ENCODE data around the gene USP48.

USP48 gene

GRCh38 chr1:21814981-21815582, 32.1 kb upstream of the USP48 start:
- H3K27ac ChIP-seq (ENCODE audit: low read depth, low read length, severe bottlenecking): no peak overlapping the region
- H3K4me3 ChIP-seq (ENCODE audit: extremely low read depth, insufficient read depth, low read length, poor library complexity, severe bottlenecking): no peak overlapping the region
- H3K36me3 ChIP-seq (ENCODE audit: control insufficient read depth, insufficient read depth, low read length): no peaks in the 10 kb centered on the region
- H3K9me3 ChIP-seq (ENCODE audit: control insufficient read depth, low read length): no peaks in the 10 kb centered on the region
- H3K4me1 ChIP-seq (ENCODE audit: control insufficient read depth, insufficient read depth, low read length, poor library complexity, severe bottlenecking): peaks cover 17% of the 10 kb centered on the region
- 93 to 94% methylated on average over 15 of the region's 15 CpGs for WGBS, 2 experiments (ENCODE audit: insufficient coverage in 2 of 2)

- Histone ChIP-seq H3K36me3 (ENCODE audit: control insufficient read depth, insufficient read depth, low read length) (no peaks in the 10 kb centered on the region), H3K9me3 (ENCODE audit: control insufficient read depth, low read length) (no peaks in the 10 kb centered on the region), H3K27ac (ENCODE audit: low read depth, low read length, severe bottlenecking) (no peak overlapping the region), H3K4me1 (ENCODE audit: control insufficient read depth, insufficient read depth, low read length, poor library complexity, severe bottlenecking) (peaks cover 17% of the 10 kb centered on the region), H3K4me3 (ENCODE audit: extremely low read depth, insufficient read depth, low read length, poor library complexity, severe bottlenecking) (peak overlapping the region; percentile 38)
- 16 to 17% methylated on average over 58 to 60 of the region's 65 CpGs for WGBS, 2 experiments (ENCODE audit: insufficient coverage in 2 of 2)
Measured at GRCh38 chr1:21814241-21814918, 31.4 kb upstream of the USP48 start.

DNA sequence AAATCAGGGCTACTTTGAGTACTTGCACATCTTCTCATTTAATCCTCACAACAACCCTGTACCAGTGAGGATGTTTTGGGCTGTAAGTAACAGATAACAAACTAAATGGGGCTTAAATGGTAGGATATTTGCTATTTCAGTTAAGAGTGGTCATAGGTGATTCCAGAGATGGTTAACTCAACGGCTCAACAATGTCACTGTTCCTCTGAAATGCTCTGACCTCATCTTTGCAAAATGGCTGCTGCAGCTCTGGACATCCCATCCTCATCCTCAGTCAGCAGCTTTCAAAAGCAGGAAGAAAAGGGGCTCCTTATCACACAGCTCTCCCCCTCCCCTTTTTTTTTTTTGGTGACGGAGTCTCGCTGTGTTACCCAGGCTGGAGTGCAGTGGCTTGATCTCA, 30.6 kb upstream of the USP48 start:
- H3K4me3 ChIP-seq (ENCODE audit: extremely low read depth, insufficient read depth, low read length, poor library complexity, severe bottlenecking): no peak overlapping the region
- no peaks in the 10 kb centered on the region for H3K9me3 ChIP-seq (ENCODE audit: control insufficient read depth, low read length)
- peaks cover 17% of the 10 kb centered on the region for H3K4me1 ChIP-seq (ENCODE audit: control insufficient read depth, insufficient read depth, low read length, poor library complexity, severe bottlenecking)
- WGBS, 2 experiments (ENCODE audit: insufficient coverage in 2 of 2): 80% methylated on average over 1 of the region's 3 CpGs; no CpG with 5 or more reads in 1 of the 2 experiments
- H3K27ac ChIP-seq (ENCODE audit: low read depth, low read length, severe bottlenecking): no peak overlapping the region
- H3K36me3 ChIP-seq (ENCODE audit: control insufficient read depth, insufficient read depth, low read length): no peaks in the 10 kb centered on the region

GRCh38 chr1:21811875-21812305, 28.9 kb upstream of the USP48 start, which contains the start of gene LDLRAD2:
Gene LDLRAD2 (plus strand): TSS chr1:21812265. CDS start chr1:21812452, 187 bp downstream.
- Histone ChIP-seq H3K27ac (ENCODE audit: low read depth, low read length, severe bottlenecking) (no peak within 1 kb of the TSS), H3K4me1 (ENCODE audit: control insufficient read depth, insufficient read depth, low read length, poor library complexity, severe bottlenecking) (peaks cover 11% of the 10 kb centered on the region), H3K9me3 (ENCODE audit: control insufficient read depth, low read length) (no peaks in the 10 kb centered on the region), H3K4me3 (ENCODE audit: extremely low read depth, insufficient read depth, low read length, poor library complexity, severe bottlenecking) (no peak within 1 kb of the TSS), H3K36me3 (ENCODE audit: control insufficient read depth, insufficient read depth, low read length) (no peaks in the 10 kb centered on the region)
- 66 to 77% methylated on average over 2 of the region's 2 CpGs for WGBS, 2 experiments (ENCODE audit: insufficient coverage in 2 of 2)

DNA sequence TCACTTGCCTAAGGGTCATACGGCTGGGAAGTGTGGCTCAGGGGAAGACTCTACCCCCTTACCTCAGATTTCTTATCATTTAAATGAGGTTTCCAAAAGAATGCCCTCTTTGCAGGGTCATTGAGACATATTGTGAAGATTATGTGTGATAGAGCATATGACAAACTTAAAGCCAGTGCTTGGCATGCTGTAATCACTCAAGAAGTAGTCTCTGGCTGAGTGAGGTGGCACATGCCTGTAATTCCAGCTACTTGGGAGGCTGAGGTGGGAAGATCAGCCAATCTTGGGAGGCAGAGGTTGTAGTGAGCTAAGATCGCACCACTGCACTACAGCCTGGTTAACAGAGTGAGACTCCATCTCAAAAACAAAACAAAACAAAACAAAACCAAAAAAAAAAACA, 21.6 kb upstream of the USP48 start:
- no CpG with 5 or more reads among the region's 2 CpGs for WGBS, 2 experiments (ENCODE audit: insufficient coverage in 2 of 2)
- H3K4me3 ChIP-seq (ENCODE audit: extremely low read depth, insufficient read depth, low read length, poor library complexity, severe bottlenecking): no peak overlapping the region
- H3K4me1 ChIP-seq (ENCODE audit: control insufficient read depth, insufficient read depth, low read length, poor library complexity, severe bottlenecking): no peaks in the 10 kb centered on the region
- H3K9me3 ChIP-seq (ENCODE audit: control insufficient read depth, low read length): no peaks in the 10 kb centered on the region
- no peak overlapping the region for H3K27ac ChIP-seq (ENCODE audit: low read depth, low read length, severe bottlenecking)
- no peaks in the 10 kb centered on the region for H3K36me3 ChIP-seq (ENCODE audit: control insufficient read depth, insufficient read depth, low read length)

DNA sequence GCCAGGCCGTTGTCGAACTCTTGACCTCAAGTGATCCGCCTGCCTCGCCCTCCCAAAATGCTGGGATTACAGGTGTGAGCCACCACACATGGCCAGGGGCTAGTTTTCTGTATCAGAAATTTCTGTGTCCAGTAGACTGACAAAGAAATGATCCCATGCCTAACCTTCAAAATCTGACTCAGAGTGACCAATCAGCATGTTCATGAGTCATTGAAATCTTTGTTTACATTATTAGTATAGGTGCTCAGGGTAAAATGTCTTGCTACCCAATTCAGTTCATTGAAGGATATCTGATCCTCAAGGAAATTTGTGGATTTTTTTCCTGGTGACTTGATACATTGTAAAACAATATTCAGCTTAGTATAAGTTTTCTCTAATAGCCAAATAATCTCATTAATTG, 18.2 kb upstream of the USP48 start:
- Histone ChIP-seq H3K4me1 (ENCODE audit: control insufficient read depth, insufficient read depth, low read length, poor library complexity, severe bottlenecking) (no peaks in the 10 kb centered on the region), H3K9me3 (ENCODE audit: control insufficient read depth, low read length) (no peaks in the 10 kb centered on the region), H3K27ac (ENCODE audit: low read depth, low read length, severe bottlenecking) (no peak overlapping the region), H3K36me3 (ENCODE audit: control insufficient read depth, insufficient read depth, low read length) (no peaks in the 10 kb centered on the region), H3K4me3 (ENCODE audit: extremely low read depth, insufficient read depth, low read length, poor library complexity, severe bottlenecking) (no peak overlapping the region)
- 93 to 98% methylated on average over 4 of the region's 4 CpGs for WGBS, 2 experiments (ENCODE audit: insufficient coverage in 2 of 2)

DNA sequence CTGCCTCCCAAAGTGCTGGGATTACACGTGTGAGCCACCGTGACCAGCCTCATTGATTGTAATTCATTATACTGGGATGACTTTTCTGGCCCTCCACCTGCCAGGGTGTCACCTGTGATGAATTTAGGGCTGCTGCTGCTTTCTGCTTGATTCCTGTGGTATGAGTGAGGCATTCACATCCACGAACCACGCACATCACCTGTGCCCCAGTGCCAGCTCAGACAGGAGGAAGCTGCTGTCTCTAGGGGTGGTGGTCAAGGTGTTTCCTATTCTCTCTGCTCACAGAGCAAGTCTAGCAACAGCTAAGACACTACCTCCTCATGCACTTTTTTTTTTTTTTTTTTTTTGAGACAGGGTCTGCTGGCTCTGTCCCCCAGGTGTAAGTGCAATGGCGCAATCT, 16.8 kb upstream of the USP48 start:
- 87 to 96% methylated on average over 3 to 4 of the region's 5 CpGs for WGBS, 2 experiments (ENCODE audit: insufficient coverage in 2 of 2)
- Histone ChIP-seq H3K9me3 (ENCODE audit: control insufficient read depth, low read length) (peaks cover 6% of the 10 kb centered on the region), H3K36me3 (ENCODE audit: control insufficient read depth, insufficient read depth, low read length) (no peaks in the 10 kb centered on the region)

GRCh38 chr1:21795075-21795474, 12.1 kb upstream of the USP48 start:
- H3K27ac ChIP-seq (ENCODE audit: low read depth, low read length, severe bottlenecking): no peak overlapping the region
- H3K36me3 ChIP-seq (ENCODE audit: control insufficient read depth, insufficient read depth, low read length): no peaks in the 10 kb centered on the region
- peaks cover 9% of the 10 kb centered on the region for H3K9me3 ChIP-seq (ENCODE audit: control insufficient read depth, low read length)
- 92 to 94% methylated on average over 5 to 6 of the region's 6 CpGs for WGBS, 2 experiments (ENCODE audit: insufficient coverage in 2 of 2)
- H3K4me3 ChIP-seq (ENCODE audit: extremely low read depth, insufficient read depth, low read length, poor library complexity, severe bottlenecking): no peak overlapping the region
- H3K4me1 ChIP-seq (ENCODE audit: control insufficient read depth, insufficient read depth, low read length, poor library complexity, severe bottlenecking): no peaks in the 10 kb centered on the region

More for the DNA sequence above, 16.8 kb upstream of the USP48 start:
- Histone ChIP-seq H3K4me3 (ENCODE audit: extremely low read depth, insufficient read depth, low read length, poor library complexity, severe bottlenecking) (no peak overlapping the region), H3K27ac (ENCODE audit: low read depth, low read length, severe bottlenecking) (no peak overlapping the region), H3K4me1 (ENCODE audit: control insufficient read depth, insufficient read depth, low read length, poor library complexity, severe bottlenecking) (no peaks in the 10 kb centered on the region)

GRCh38 chr1:21794656-21795055, 11.7 kb upstream of the USP48 start:
- peaks cover 9% of the 10 kb centered on the region for H3K9me3 ChIP-seq (ENCODE audit: control insufficient read depth, low read length)
- 91% methylated on average over 2 of the region's 2 CpGs for WGBS, 2 experiments (ENCODE audit: insufficient coverage in 2 of 2)
- no peak overlapping the region for H3K27ac ChIP-seq (ENCODE audit: low read depth, low read length, severe bottlenecking)

DNA sequence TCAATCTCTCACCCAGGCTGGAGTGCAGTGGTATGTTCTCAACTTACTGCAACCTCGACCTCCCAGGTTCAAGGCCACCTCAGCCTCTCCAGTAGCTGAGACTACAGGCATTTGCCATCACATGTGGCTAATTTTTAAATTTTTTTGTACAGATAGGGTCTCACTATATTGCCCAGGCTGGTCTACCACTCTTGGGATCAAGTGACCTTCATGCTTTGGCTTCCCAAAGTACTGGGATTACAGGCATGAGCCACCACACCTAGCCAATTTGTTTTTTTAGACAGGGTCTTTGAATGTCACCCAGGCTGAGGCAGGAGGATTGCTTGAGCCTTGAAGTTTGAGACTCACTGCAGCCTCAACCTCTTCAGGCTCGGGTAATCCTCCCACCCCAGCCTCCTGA, 10.2 kb upstream of the USP48 start:
- H3K27ac ChIP-seq (ENCODE audit: low read depth, low read length, severe bottlenecking): no peak overlapping the region
- 100% methylated on average over 1 of the region's 2 CpGs; no CpG with 5 or more reads in 1 of the 2 experiments for WGBS, 2 experiments (ENCODE audit: insufficient coverage in 2 of 2)
- H3K4me3 ChIP-seq (ENCODE audit: extremely low read depth, insufficient read depth, low read length, poor library complexity, severe bottlenecking): no peak overlapping the region
- H3K36me3 ChIP-seq (ENCODE audit: control insufficient read depth, insufficient read depth, low read length): no peaks in the 10 kb centered on the region
- peaks cover 9% of the 10 kb centered on the region for H3K9me3 ChIP-seq (ENCODE audit: control insufficient read depth, low read length)
- no peaks in the 10 kb centered on the region for H3K4me1 ChIP-seq (ENCODE audit: control insufficient read depth, insufficient read depth, low read length, poor library complexity, severe bottlenecking)

More at GRCh38 chr1:21794656-21795055, 11.7 kb upstream of the USP48 start:
- Histone ChIP-seq H3K4me3 (ENCODE audit: extremely low read depth, insufficient read depth, low read length, poor library complexity, severe bottlenecking) (no peak overlapping the region), H3K4me1 (ENCODE audit: control insufficient read depth, insufficient read depth, low read length, poor library complexity, severe bottlenecking) (no peaks in the 10 kb centered on the region), H3K36me3 (ENCODE audit: control insufficient read depth, insufficient read depth, low read length) (no peaks in the 10 kb centered on the region)

- Histone ChIP-seq H3K27ac (ENCODE audit: low read depth, low read length, severe bottlenecking) (no peak overlapping the region), H3K4me3 (ENCODE audit: extremely low read depth, insufficient read depth, low read length, poor library complexity, severe bottlenecking) (no peak overlapping the region), H3K9me3 (ENCODE audit: control insufficient read depth, low read length) (no peaks in the 10 kb centered on the region), H3K4me1 (ENCODE audit: control insufficient read depth, insufficient read depth, low read length, poor library complexity, severe bottlenecking) (no peaks in the 10 kb centered on the region), H3K36me3 (ENCODE audit: control insufficient read depth, insufficient read depth, low read length) (no peaks in the 10 kb centered on the region)
- WGBS, 2 experiments (ENCODE audit: insufficient coverage in 2 of 2): 81 to 96% methylated on average over 2 of the region's 2 CpGs
Measured at GRCh38 chr1:21786640-21787039, 3.7 kb upstream of the USP48 start.

All from mesodermal cell (in vitro differentiated cells).